H9 (cell line): ENCODE measurements around the gene CHSY1. TPM values are rescaled to one million over a fixed set of nuclear protein-coding genes. Genes with fewer than 3 reads are reported as not detected.
A peak's percentile ranks its signal among the peaks of the same experiment; 100 is the strongest.

ENCODE experiments used
- DNase-seq: peaks from one replicate; pipeline ENCODE4 v3.0.0-alpha.2; 2017
- H2AFZ ChIP-seq: one replicate; pipeline ENCODE4 v1.6.1; 2013; ENCODE audit warnings: mild to moderate bottlenecking, low read length, control low read depth, moderate library complexity
- H2AK5ac ChIP-seq: 2 replicates; pipeline ENCODE4 v1.6.1; 2013; ENCODE audit warnings: low read length, control low read depth, mixed read lengths; ENCODE audit not compliant: insufficient read length
- H2BK120ac ChIP-seq: one replicate; pipeline ENCODE4 v1.6.1; 2013; ENCODE audit warnings: low read depth, mild to moderate bottlenecking, low read length, control low read depth, inconsistent platforms; ENCODE audit not compliant: poor library complexity, severe bottlenecking
- H2BK12ac ChIP-seq: 2 replicates; pipeline ENCODE4 v1.6.1; 2013; ENCODE audit warnings: low read length, control low read depth, mixed read lengths, low read depth; ENCODE audit not compliant: insufficient read length
- H2BK15ac ChIP-seq: 2 replicates; pipeline ENCODE4 v1.6.1; 2013; ENCODE audit warnings: low read depth, low read length, control low read depth
- H2BK20ac ChIP-seq: one replicate; pipeline ENCODE4 v1.6.1; 2013; ENCODE audit warnings: low read depth, mild to moderate bottlenecking, low read length, control low read depth, inconsistent platforms; ENCODE audit not compliant: poor library complexity, severe bottlenecking
- H2BK5ac ChIP-seq: 2 replicates; pipeline ENCODE4 v1.6.1; 2013; ENCODE audit warnings: low read length, control low read depth, mixed read lengths; ENCODE audit not compliant: insufficient read length
- H3K14ac ChIP-seq: 2 replicates; pipeline ENCODE4 v1.6.1; 2013; ENCODE audit warnings: low read length, control low read depth; ENCODE audit not compliant: insufficient read depth
- H3K18ac ChIP-seq: 2 replicates; pipeline ENCODE4 v1.6.1; 2013; ENCODE audit warnings: low read depth, mild to moderate bottlenecking, mixed read lengths, low read length, control low read depth; ENCODE audit not compliant: insufficient read length
- H3K23ac ChIP-seq: 2 replicates; pipeline ENCODE4 v1.6.1; 2013; ENCODE audit warnings: low read length, control low read depth, mixed read lengths, low read depth; ENCODE audit not compliant: insufficient read length
- H3K23me2 ChIP-seq: 2 replicates; pipeline ENCODE4 v1.6.1; 2013; ENCODE audit warnings: low read depth, mild to moderate bottlenecking, mixed read lengths, low read length, control low read depth; ENCODE audit not compliant: insufficient read length, poor library complexity, severe bottlenecking
- H3K27ac ChIP-seq: 2 replicates; pipeline ENCODE4 v1.5.1; 2013; ENCODE audit warnings: low read length, control low read depth, mixed read lengths, low read depth; ENCODE audit not compliant: insufficient read length
- H3K27me3 ChIP-seq: 2 replicates; pipeline ENCODE4 v1.6.1; 2013; ENCODE audit warnings: low read length, control low read depth, inconsistent platforms; ENCODE audit not compliant: insufficient read depth
- H3K4ac ChIP-seq: 2 replicates; pipeline ENCODE4 v1.6.1; 2013; ENCODE audit warnings: low read depth, mild to moderate bottlenecking, control low read depth, inconsistent platforms, low read length, moderate library complexity
- H3K4me1 ChIP-seq: 2 replicates; pipeline ENCODE4 v1.6.1; 2013; ENCODE audit warnings: low read length, control low read depth, inconsistent platforms; ENCODE audit not compliant: insufficient read depth
- H3K4me2 ChIP-seq: 2 replicates; pipeline ENCODE4 v1.6.1; 2013; ENCODE audit warnings: low read length, control low read depth, mixed read lengths; ENCODE audit not compliant: insufficient read length, insufficient read depth
- H3K56ac ChIP-seq: 2 replicates; pipeline ENCODE4 v1.6.1; 2013; ENCODE audit warnings: low read depth, mild to moderate bottlenecking, mixed read lengths, low read length, control low read depth; ENCODE audit not compliant: insufficient read length
- H3K79me1 ChIP-seq: 2 replicates; pipeline ENCODE4 v1.6.1; 2013; ENCODE audit warnings: low read depth, mild to moderate bottlenecking, moderate library complexity, low read length, control low read depth, inconsistent platforms; ENCODE audit not compliant: insufficient read depth, poor library complexity, severe bottlenecking
- H3K79me2 ChIP-seq: 2 replicates; pipeline ENCODE4 v1.6.1; 2013; ENCODE audit warnings: low read length, control low read depth, inconsistent platforms; ENCODE audit not compliant: insufficient read depth
- H3K9ac ChIP-seq: 2 replicates; pipeline ENCODE4 v1.6.1; 2013; ENCODE audit warnings: low read length, control low read depth, mixed read lengths; ENCODE audit not compliant: insufficient read length; ENCODE audit errors: extremely low read depth
- H3K9me3 ChIP-seq: one replicate; pipeline ENCODE4 v1.6.1; 2013; ENCODE audit warnings: low read depth, low read length, inconsistent platforms; ENCODE audit not compliant: control insufficient read depth
- H3T11ph ChIP-seq: one replicate; pipeline ENCODE4 v1.6.1; 2013; ENCODE audit warnings: mild to moderate bottlenecking, low read length, control low read depth, inconsistent platforms
- H4K20me1 ChIP-seq: one replicate; pipeline ENCODE4 v1.6.1; 2013; ENCODE audit not compliant: control insufficient read depth, insufficient read length, insufficient read depth
- H4K5ac ChIP-seq: 2 replicates; pipeline ENCODE4 v1.6.1; 2013; ENCODE audit warnings: low read depth, mild to moderate bottlenecking, mixed read lengths, low read length, control low read depth; ENCODE audit not compliant: insufficient read length
- H4K8ac ChIP-seq: replicated peaks from 2 replicates; pipeline ENCODE4 v1.6.1; 2013; ENCODE audit warnings: low read length, control low read depth, mixed read lengths, low read depth; ENCODE audit not compliant: insufficient read length
- H4K91ac ChIP-seq: 2 replicates; pipeline ENCODE4 v1.6.1; 2013; ENCODE audit warnings: low read depth, mild to moderate bottlenecking, moderate library complexity, mixed read lengths, low read length, control low read depth; ENCODE audit not compliant: insufficient read length
- H3K27ac Mint-ChIP-seq, 3 experiments: 2 replicates in 2 of 3; 3 replicates in 1 of 3; pipeline ENCODE4 v1.8.0; 2020 to 2021; ENCODE audit warnings: mixed read lengths in 3 of 3, mild to moderate bottlenecking in 1 of 3, moderate library complexity in 1 of 3
- H3K27me3 Mint-ChIP-seq: 2 replicates; pipeline ENCODE4 v1.8.0; 2021; ENCODE audit warnings: low read depth, mild to moderate bottlenecking, moderate library complexity, mixed read lengths
- H3K36me3 Mint-ChIP-seq, 3 experiments: 2 replicates in 2 of 3; 3 replicates in 1 of 3; pipeline ENCODE4 v1.8.0; 2020 to 2021; ENCODE audit warnings: low read depth in 3 of 3, mixed read lengths in 3 of 3; ENCODE audit not compliant: insufficient read depth in 1 of 3
- H3K4me1 Mint-ChIP-seq, 2 experiments: 2 replicates each; pipeline ENCODE4 v1.8.0; 2020; ENCODE audit warnings: mixed read lengths in 2 of 2
- H3K4me3 Mint-ChIP-seq, 2 experiments: 2 replicates in 1 of 2; 3 replicates in 1 of 2; pipeline ENCODE4 v1.8.0; 2020 to 2021; ENCODE audit warnings: mild to moderate bottlenecking in 2 of 2, mixed read lengths in 2 of 2, moderate library complexity in 1 of 2
- H3K9me3 Mint-ChIP-seq, 2 experiments: 2 replicates in 1 of 2; 3 replicates in 1 of 2; pipeline ENCODE4 v1.8.0; 2020; ENCODE audit warnings: mild to moderate bottlenecking in 2 of 2, mixed read lengths in 2 of 2, moderate library complexity in 1 of 2
- CTCF ChIP-seq: fragments of 200-600 bp; sonication (generic); conservative IDR thresholded peaks from 3 replicates; pipeline ENCODE4 v1.8.0; 2021; ENCODE audit warnings: antibody characterized with exemption, mild to moderate bottlenecking
- WGBS: extraction: QIAGEN DNeasy Blood & Tissue Kit; methylation state at CpG from one replicate; pipeline ENCODE4 v1.1.7; 2013; ENCODE audit warnings: missing lambda C conversion rate, low lambda C conversion rate, mixed read lengths; ENCODE audit not compliant: insufficient read length; ENCODE audit errors: extremely low coverage; 5-methylcytosine and 5-hydroxymethylcytosine counted together
- total RNA-seq: library from RNA; stranded (reverse); gene quantifications from 2 replicates; pipeline ENCODE4 v1.2.1, GENCODE V29; 2021

CHSY1 gene
- total RNA-seq, 1 experiment from 2014 or later, result 68.3 TPM

GRCh38 chr15:101174152-101174920, 77.5 kb downstream of the CHSY1 start:
- Histone ChIP-seq H2BK12ac (no peak overlapping the region), H2BK5ac (no peak overlapping the region), H3K79me1 (no peaks in the 10 kb centered on the region), H3K27ac (no peak overlapping the region), H3K56ac (no peak overlapping the region), H3K18ac (no peak overlapping the region), H3K9me3 (no peaks in the 10 kb centered on the region), H2AFZ (no peak overlapping the region), H3K23me2 (no peaks in the 10 kb centered on the region), H3K79me2 (no peaks in the 10 kb centered on the region; the same call in 1 of the 2 replicates), H3K27me3 (no peaks in the 10 kb centered on the region), H2BK20ac (no peak overlapping the region), H4K5ac (no peak overlapping the region), H3K4me1 (no peaks in the 10 kb centered on the region), H3K4ac (no peak overlapping the region), H2BK120ac (no peak overlapping the region), H3T11ph (no peak overlapping the region), H3K9ac (no peak overlapping the region), H2BK15ac (no peak overlapping the region), H3K14ac (no peak overlapping the region; the same call in 1 of the 2 replicates), H4K20me1 (no peaks in the 10 kb centered on the region), H3K4me2 (no peak overlapping the region), H4K8ac (no peak overlapping the region), H2AK5ac (no peak overlapping the region), H3K23ac (no peak overlapping the region), H4K91ac (no peak overlapping the region)
- WGBS, result no CpG with 5 or more reads among the region's 29 CpGs
- H3K27ac Mint-ChIP-seq, result peak overlapping the region; percentile 25 to 59 (median 50); a peak in 4 of 7 replicates
- H3K27me3 Mint-ChIP-seq, result no peaks in the 10 kb centered on the region; the same call in 1 of the 2 replicates
- H3K9me3 Mint-ChIP-seq, result no peaks in the 10 kb centered on the region
- H3K36me3 Mint-ChIP-seq, result peaks cover 33 to 52% (median 43%) of the 10 kb centered on the region in 3 experiments
- H3K4me3 Mint-ChIP-seq, result no peak overlapping the region
- peaks cover 36 to 47% of the 10 kb centered on the region in 2 experiments for H3K4me1 Mint-ChIP-seq
- no peak for DNase-seq
- no peak for TF ChIP-seq CTCF
